ENCODE measurements around the gene LITAFD. TPM values are rescaled to one million over a fixed set of nuclear protein-coding genes. Genes with fewer than 3 reads are reported as not detected.
"Not testable (repeated sequence)": the region's sequence is repeated elsewhere in the genome, so short reads cannot be mapped to it uniquely, and the experiment has no call there.

LITAFD gene
- total RNA-seq, 1 donor from 2014 or later = not detected

- H3K27ac Mint-ChIP-seq (ENCODE audit: unreplicated experiment) = no peak overlapping the region
- no peaks in the 10 kb centered on the region for H3K27me3 Mint-ChIP-seq (ENCODE audit: unreplicated experiment)
- TF ChIP-seq CTCF (IDR thresholded peaks at IDR 0.05) = no peak
- no peak for DNase-seq (ENCODE audit: extremely low spot score, unreplicated experiment)
- H3K4me3 Mint-ChIP-seq (ENCODE audit: unreplicated experiment) = no peak overlapping the region
- no peaks in the 10 kb centered on the region for H3K9me3 Mint-ChIP-seq (ENCODE audit: unreplicated experiment)
- no peaks in the 10 kb centered on the region for H3K4me1 Mint-ChIP-seq (ENCODE audit: unreplicated experiment)
- peaks cover 65% of the 10 kb centered on the region for H3K36me3 Mint-ChIP-seq (ENCODE audit: unreplicated experiment)
These were observed 33.7 kb downstream of the LITAFD start for GRCh38 chr16:8915722-8916301.

- H3K36me3 Mint-ChIP-seq (ENCODE audit: unreplicated experiment) = peaks cover 63% of the 10 kb centered on the region
- TF ChIP-seq CTCF (IDR thresholded peaks at IDR 0.05) = no peak
- no peak overlapping the region for H3K4me3 Mint-ChIP-seq (ENCODE audit: unreplicated experiment)
- H3K4me1 Mint-ChIP-seq (ENCODE audit: unreplicated experiment) = no peaks in the 10 kb centered on the region
- no peaks in the 10 kb centered on the region for H3K9me3 Mint-ChIP-seq (ENCODE audit: unreplicated experiment)
- no peaks in the 10 kb centered on the region for H3K27me3 Mint-ChIP-seq (ENCODE audit: unreplicated experiment)
- no peak overlapping the region for H3K27ac Mint-ChIP-seq (ENCODE audit: unreplicated experiment)
- no peak for DNase-seq (ENCODE audit: extremely low spot score, unreplicated experiment)
These were observed 34.5 kb downstream of the LITAFD start for GRCh38 chr16:8916541-8917225.

DNA sequence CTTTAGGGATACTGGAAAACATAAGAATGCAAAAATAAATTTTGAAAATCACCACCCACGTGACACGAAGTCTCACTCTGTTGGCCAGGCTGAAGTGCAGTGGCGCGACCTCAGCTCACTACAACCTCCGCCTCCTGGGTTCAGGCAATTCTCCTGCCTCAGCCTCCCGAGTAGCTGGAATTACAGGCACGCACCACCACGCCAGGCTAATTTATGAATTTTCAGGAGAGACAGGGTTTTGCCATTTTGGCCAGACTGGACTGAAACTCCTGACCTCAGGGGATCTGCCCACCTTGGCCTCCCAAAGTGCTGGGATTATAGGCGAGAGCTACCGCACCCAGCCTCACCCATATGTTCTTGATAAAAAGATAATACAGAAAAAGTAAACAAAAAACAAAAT, 35.2 kb downstream of the LITAFD start:
- not testable (repeated sequence) for H3K4me3 Mint-ChIP-seq (ENCODE audit: unreplicated experiment); H3K27ac Mint-ChIP-seq (ENCODE audit: unreplicated experiment)

DNA sequence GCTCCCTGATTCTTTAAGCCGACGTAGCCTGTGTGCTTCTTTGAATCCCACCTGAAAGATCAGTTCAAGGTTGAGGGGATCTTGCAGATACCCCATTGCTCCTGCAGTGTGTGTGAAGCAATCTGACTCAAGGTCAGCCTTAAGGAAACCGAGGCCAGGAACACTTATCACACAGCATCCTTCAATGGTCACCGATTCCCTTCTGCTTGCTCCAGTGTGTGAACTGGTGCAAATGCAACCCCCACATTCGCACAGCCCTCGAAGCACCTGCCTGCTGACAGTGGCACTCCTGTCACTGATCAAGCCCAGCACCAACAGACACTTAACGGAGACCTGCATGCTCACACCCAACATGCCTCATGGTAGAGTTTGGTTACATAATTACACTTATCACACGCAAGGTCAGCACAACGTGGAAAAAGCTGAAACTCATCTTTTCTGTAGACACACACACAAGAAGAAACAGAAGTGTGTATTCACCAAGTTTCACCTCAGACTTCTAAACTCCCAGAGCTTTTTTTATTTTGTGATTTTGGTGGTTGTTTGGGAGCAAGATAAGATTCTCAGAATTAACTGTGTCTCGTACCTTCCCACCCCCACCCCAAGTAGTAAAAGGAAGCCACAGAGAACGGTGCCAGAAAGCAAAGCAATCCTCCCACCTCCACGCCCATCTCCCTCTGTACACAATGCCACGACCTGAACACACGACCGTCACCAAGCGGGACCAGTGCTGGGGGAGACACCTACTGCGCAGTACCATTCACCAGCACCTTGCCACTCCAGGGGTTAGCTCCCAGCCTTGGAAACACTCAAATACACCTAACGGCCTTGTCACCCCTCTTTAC, 37.2 kb downstream of the LITAFD start:
- Mint-ChIP-seq H3K36me3 (ENCODE audit: unreplicated experiment) (peaks cover 56% of the 10 kb centered on the region), H3K9me3 (ENCODE audit: unreplicated experiment) (no peaks in the 10 kb centered on the region), H3K27ac (ENCODE audit: unreplicated experiment) (no peak overlapping the region)

More for the DNA sequence above, 35.2 kb downstream of the LITAFD start:
- DNase-seq (ENCODE audit: extremely low spot score, unreplicated experiment); H3K4me1 Mint-ChIP-seq (ENCODE audit: unreplicated experiment); H3K9me3 Mint-ChIP-seq (ENCODE audit: unreplicated experiment); H3K27me3 Mint-ChIP-seq (ENCODE audit: unreplicated experiment): not testable (repeated sequence)
- H3K36me3 Mint-ChIP-seq (ENCODE audit: unreplicated experiment) = peaks cover 62% of the 10 kb centered on the region

GRCh38 chr16:8919934-8920462, 37.8 kb downstream of the LITAFD start:
- H3K9me3 Mint-ChIP-seq (ENCODE audit: unreplicated experiment) = no peaks in the 10 kb centered on the region
- H3K4me1 Mint-ChIP-seq (ENCODE audit: unreplicated experiment) = peaks cover 4% of the 10 kb centered on the region
- TF ChIP-seq CTCF (IDR thresholded peaks at IDR 0.05) = no peak
- H3K27me3 Mint-ChIP-seq (ENCODE audit: unreplicated experiment) = no peaks in the 10 kb centered on the region
- no peak overlapping the region for H3K27ac Mint-ChIP-seq (ENCODE audit: unreplicated experiment)
- DNase-seq (ENCODE audit: extremely low spot score, unreplicated experiment) = no peak
- no peak overlapping the region for H3K4me3 Mint-ChIP-seq (ENCODE audit: unreplicated experiment)
- peaks cover 52% of the 10 kb centered on the region for H3K36me3 Mint-ChIP-seq (ENCODE audit: unreplicated experiment)

More for the DNA sequence above, 37.2 kb downstream of the LITAFD start:
- Mint-ChIP-seq H3K4me1 (ENCODE audit: unreplicated experiment) (peaks cover 2% of the 10 kb centered on the region), H3K4me3 (ENCODE audit: unreplicated experiment) (no peak overlapping the region), H3K27me3 (ENCODE audit: unreplicated experiment) (no peaks in the 10 kb centered on the region)
- no peak for DNase-seq (ENCODE audit: extremely low spot score, unreplicated experiment)
- TF ChIP-seq CTCF (IDR thresholded peaks at IDR 0.05) = no peak

Data from osteocyte (in vitro differentiated cells).